ENCODE data around the gene FRMD6. TPM values are rescaled to one million over a fixed set of nuclear protein-coding genes. Genes with fewer than 3 reads are reported as not detected.

FRMD6 gene
- total RNA-seq, 6 experiments from 2014 or later, result 379 to 565 (median 420) TPM

DNA sequence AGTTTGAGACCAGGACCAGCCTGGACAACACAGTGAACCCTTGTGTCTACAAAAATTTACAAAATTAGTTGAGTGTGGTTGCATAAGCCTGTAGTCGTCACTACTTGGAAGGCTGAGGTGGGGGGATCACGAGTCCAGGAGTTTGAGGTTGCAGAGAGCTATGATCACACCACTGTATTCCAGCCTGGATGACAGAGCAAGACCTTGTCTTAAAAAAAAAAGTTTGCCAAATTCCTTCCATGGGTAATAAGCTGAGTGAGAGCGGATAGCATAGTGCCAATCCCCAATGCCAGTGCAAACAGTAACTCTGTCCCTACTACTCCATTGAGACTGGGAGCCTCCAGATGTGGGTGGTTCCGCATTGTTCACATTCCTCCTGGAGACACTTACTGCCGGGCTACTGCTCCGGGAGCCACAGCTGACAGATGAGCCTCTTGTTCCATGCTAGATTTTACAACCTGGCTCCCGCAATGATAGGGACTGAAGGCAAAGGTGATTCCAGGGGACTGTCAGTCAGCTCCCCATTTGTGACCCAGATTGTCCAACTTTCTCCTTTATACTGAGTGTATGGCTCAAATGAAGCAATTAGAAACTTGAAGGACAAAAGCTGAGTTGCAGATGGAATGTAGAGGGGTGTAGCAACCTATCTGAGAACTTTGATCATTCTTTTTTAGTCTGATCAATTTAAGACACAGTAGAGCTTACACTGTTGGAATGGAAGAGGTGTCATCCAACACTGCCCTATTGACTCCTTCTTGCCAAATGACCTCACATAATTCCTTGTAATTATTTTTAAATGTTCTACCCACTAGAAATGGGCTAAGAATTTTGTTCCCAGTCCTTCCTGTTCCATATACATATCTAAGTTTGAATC lies 13.4 kb upstream of the FRMD6 start:
- Mint-ChIP-seq H3K36me3 (ENCODE audit: low read depth) (peaks cover 35% of the 10 kb centered on the region), H3K27me3 (ENCODE audit: insufficient read depth) (peaks cover 4% of the 10 kb centered on the region; the same call in 1 of the 2 replicates), H3K27ac (peak overlapping the region; percentile 83), H3K4me3 (peak overlapping the region; percentile 56), H3K9me3 (no peaks in the 10 kb centered on the region), H3K4me1 (ENCODE audit: low read depth) (peaks cover 68% of the 10 kb centered on the region)
- TF ChIP-seq, protein P1, sequence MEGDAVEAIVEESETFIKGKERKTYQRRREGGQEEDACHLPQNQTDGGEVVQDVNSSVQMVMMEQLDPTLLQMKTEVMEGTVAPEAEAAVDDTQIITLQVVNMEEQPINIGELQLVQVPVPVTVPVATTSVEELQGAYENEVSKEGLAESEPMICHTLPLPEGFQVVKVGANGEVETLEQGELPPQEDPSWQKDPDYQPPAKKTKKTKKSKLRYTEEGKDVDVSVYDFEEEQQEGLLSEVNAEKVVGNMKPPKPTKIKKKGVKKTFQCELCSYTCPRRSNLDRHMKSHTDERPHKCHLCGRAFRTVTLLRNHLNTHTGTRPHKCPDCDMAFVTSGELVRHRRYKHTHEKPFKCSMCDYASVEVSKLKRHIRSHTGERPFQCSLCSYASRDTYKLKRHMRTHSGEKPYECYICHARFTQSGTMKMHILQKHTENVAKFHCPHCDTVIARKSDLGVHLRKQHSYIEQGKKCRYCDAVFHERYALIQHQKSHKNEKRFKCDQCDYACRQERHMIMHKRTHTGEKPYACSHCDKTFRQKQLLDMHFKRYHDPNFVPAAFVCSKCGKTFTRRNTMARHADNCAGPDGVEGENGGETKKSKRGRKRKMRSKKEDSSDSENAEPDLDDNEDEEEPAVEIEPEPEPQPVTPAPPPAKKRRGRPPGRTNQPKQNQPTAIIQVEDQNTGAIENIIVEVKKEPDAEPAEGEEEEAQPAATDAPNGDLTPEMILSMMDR (IDR thresholded peaks at IDR 0.05), result no peak
- DNase-seq, result peak; percentile 44

- H3K27me3 Mint-ChIP-seq (ENCODE audit: insufficient read depth), result peaks cover 7% of the 10 kb centered on the region; the same call in 1 of the 2 replicates
- DNase-seq, result no peak
- peaks cover 83% of the 10 kb centered on the region for H3K4me1 Mint-ChIP-seq (ENCODE audit: low read depth)
- H3K9me3 Mint-ChIP-seq, result no peaks in the 10 kb centered on the region
- H3K36me3 Mint-ChIP-seq (ENCODE audit: low read depth), result peaks cover 37% of the 10 kb centered on the region
- H3K4me3 Mint-ChIP-seq, result no peak overlapping the region
- H3K27ac Mint-ChIP-seq, result no peak overlapping the region; the same call in 1 of the 2 replicates
- TF ChIP-seq, protein P1 (IDR thresholded peaks at IDR 0.05), result no peak
Measured at GRCh38 chr14:51639668-51640316, 11.9 kb upstream of the FRMD6 start.

DNA sequence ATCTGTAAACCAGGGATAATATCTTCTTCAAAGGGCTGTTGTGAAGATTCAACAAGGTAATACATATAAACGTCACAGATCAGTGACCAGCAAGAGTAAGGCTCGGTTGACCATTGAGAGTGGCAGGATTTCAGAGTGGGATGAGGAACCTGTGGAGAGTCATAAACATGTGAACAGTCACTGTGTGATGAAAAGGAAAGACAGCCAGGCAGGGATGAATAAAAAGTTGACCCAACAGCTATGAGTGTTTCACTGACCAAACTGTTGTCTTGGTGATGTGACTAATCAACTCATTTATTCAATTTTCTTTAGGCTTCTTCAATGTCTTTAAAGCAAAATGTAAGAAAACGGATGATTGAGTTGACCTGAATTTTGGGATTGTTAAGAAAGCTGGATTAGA lies 8.6 kb upstream of the FRMD6 start:
- H3K27ac Mint-ChIP-seq, result peak overlapping the region; percentile 98
- peaks cover 7% of the 10 kb centered on the region; the same call in 1 of the 2 replicates for H3K27me3 Mint-ChIP-seq (ENCODE audit: insufficient read depth)
- DNase-seq, result peak; percentile 95
- TF ChIP-seq, protein P1 (IDR thresholded peaks at IDR 0.05), result no peak
- H3K9me3 Mint-ChIP-seq, result no peaks in the 10 kb centered on the region
- peak overlapping the region; percentile 73 for H3K4me3 Mint-ChIP-seq
- H3K4me1 Mint-ChIP-seq (ENCODE audit: low read depth), result peaks cover 73% of the 10 kb centered on the region
- H3K36me3 Mint-ChIP-seq (ENCODE audit: low read depth), result peaks cover 43% of the 10 kb centered on the region

- Mint-ChIP-seq H3K27ac (peak overlapping the region; percentile 85), H3K36me3 (ENCODE audit: low read depth) (peaks cover 46% of the 10 kb centered on the region), H3K4me1 (ENCODE audit: low read depth) (peaks cover 73% of the 10 kb centered on the region), H3K27me3 (ENCODE audit: insufficient read depth) (peaks cover 7% of the 10 kb centered on the region; the same call in 1 of the 2 replicates), H3K4me3 (peak overlapping the region; percentile 10; the same call in 1 of the 2 replicates), H3K9me3 (no peaks in the 10 kb centered on the region)
- TF ChIP-seq, protein P1 (IDR thresholded peaks at IDR 0.05), result no peak
- DNase-seq, result peak; percentile 78
Measured at GRCh38 chr14:51644217-51644933, 7.3 kb upstream of the FRMD6 start.

DNA sequence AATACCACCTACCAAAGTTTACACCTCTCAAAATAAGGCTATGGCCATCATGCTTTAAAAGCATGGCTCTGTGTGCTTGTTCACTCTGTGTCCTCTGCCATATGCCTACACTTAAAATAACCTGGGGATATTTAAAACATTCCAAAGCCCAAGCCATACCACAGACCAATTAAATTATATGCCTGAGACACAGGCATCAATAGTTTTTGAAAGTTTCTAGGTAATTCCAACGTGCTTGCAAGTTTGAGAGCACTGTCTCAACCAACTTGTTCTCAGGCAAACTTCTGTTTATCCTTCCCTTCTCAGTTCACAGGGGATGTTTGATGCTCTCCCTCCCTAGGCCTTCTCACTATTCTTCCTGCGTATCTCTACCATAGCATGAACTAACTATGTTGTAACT lies 3.4 kb upstream of the FRMD6 start:
- Mint-ChIP-seq H3K27ac (peak overlapping the region; percentile 60), H3K27me3 (ENCODE audit: insufficient read depth) (peaks cover 12% of the 10 kb centered on the region), H3K9me3 (no peaks in the 10 kb centered on the region; the same call in 1 of the 2 replicates), H3K4me1 (ENCODE audit: low read depth) (peaks cover 52% of the 10 kb centered on the region), H3K36me3 (ENCODE audit: low read depth) (peaks cover 44% of the 10 kb centered on the region), H3K4me3 (peak overlapping the region; percentile 96)
- TF ChIP-seq, protein P1 (IDR thresholded peaks at IDR 0.05), result no peak
- no peak for DNase-seq
